ENCODE results near the gene ANKRD2. TPM values are rescaled to one million over a fixed set of nuclear protein-coding genes. Genes with fewer than 3 reads are reported as not detected.

The ANKRD2 gene
- total and polyA plus RNA-seq, 10 of the 15 experiments (the other 5 are each of a cell fraction or from before 2014, with no cell fraction given): 0.18 to 0.23 TPM; not detected in 8

GRCh38 chr10:97538411-97538810 is 34.2 kb upstream of the ANKRD2 start:
- no peak overlapping the region for H3K4me3 ChIP-seq

DNA sequence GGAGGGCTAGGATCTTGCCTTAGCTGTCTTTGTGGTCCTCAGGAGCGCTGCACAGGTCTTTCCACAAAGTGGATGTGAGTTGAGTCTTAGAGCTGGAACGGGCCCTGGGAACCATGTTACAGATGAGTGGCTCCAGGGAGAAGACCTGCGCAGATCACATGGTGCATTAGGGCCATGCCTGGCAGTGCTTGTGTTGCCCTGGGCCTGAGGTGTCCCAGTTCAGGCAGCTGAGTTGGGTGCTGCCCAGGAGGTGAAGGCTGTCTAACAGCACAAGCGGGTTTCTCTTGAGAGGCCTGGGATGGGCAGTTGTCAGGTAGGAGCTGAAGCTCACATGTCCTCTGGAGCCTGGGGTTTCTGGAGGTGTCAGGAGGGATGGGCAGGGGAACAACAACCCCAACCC is 33.7 kb upstream of the ANKRD2 start:
- no peaks in the 10 kb centered on the region; a peak in 1 of 4 replicates for H3K27me3 ChIP-seq (replicated peaks in 1 of 2; ENCODE audit: control insufficient read depth in 2 of 2, insufficient read depth in 2 of 2, low read length in 1 of 2)
- FAIRE-seq: no peak
- H3K27ac ChIP-seq (ENCODE audit: control insufficient read depth, insufficient read depth): no peak overlapping the region
- H4K20me1 ChIP-seq (ENCODE audit: control insufficient read depth, insufficient read depth): no peaks in the 10 kb centered on the region
- H3K4me3 ChIP-seq: no peak overlapping the region
- in situ Hi-C loops (cut with MboI) (no loop called here), intact Hi-C loops (cut with micrococcal nuclease; ENCODE audit: unreplicated experiment) (no loop called here)
- no peaks in the 10 kb centered on the region for H3K9me3 ChIP-seq (replicated peaks; ENCODE audit: control insufficient read depth, insufficient read depth, low read length)
- ChIA-PET SMC1A (ENCODE audit: uncharacterized antibody, unreplicated experiment) (interaction anchor here (1.7 kb wide), 1 partner anchor 17 kb away, joined by 5 read pairs; no protein-coding TSS in a partner anchor), RAD21 (ENCODE audit: unreplicated experiment) (no interaction called here), CTCF (interaction anchor here (1.6 to 2.7 kb wide), 2 partner anchors 14 to 33 kb away, joined by 3 to 18 read pairs; partner anchors contain the start of gene ANKRD2), POLR2A (no interaction called here)
- TF ChIP-seq SMAD1 (IDR thresholded peaks at IDR 0.05; ENCODE audit: low read depth, partially characterized antibody) (no peak), LARP7 (IDR thresholded peaks at IDR 0.05) (no peak), RCOR1 (conservative IDR thresholded peaks at IDR 0.05; ENCODE audit: low read depth, low read length) (no peak), STAT3 (IDR thresholded peaks at IDR 0.05; ENCODE audit: low read depth, low read length) (no peak), IRF4 (IDR thresholded peaks at IDR 0.05; ENCODE audit: low read depth, low read length) (no peak), ELK1 (IDR thresholded peaks at IDR 0.05; ENCODE audit: low read depth, low read length) (no peak), EZH2 (IDR thresholded peaks at IDR 0.05; ENCODE audit: borderline replicate concordance, control insufficient read depth, low read depth, low read length) (no peak), PML (IDR thresholded peaks at IDR 0.05; ENCODE audit: low read length) (no peak)
- no peak for DNase-seq (ENCODE audit: low read depth, low spot score)
- BruUV-seq (replicated peaks): no TSS peak
- H3K9ac ChIP-seq (ENCODE audit: control insufficient read depth, insufficient read depth, low read length): no peak overlapping the region
- H3K36me3 ChIP-seq (ENCODE audit: control insufficient read depth in 2 of 2, insufficient read depth in 2 of 2, low read length in 1 of 2): no peaks in the 10 kb centered on the region
- WGBS (ENCODE audit: insufficient coverage, insufficient replicate concordance, low lambda C conversion rate, missing lambda C conversion rate): 40% methylated on average over 4 of the region's 4 CpGs
- no peak for ATAC-seq
- no peaks in the 10 kb centered on the region for H3K4me1 ChIP-seq (ENCODE audit: control insufficient read depth, insufficient read depth, low read length)
- H3K79me2 ChIP-seq (ENCODE audit: control insufficient read depth, insufficient read depth, low read length): no peaks in the 10 kb centered on the region
- H3K4me2 ChIP-seq (ENCODE audit: control insufficient read depth, insufficient read depth): no peak overlapping the region
- H2AFZ ChIP-seq (ENCODE audit: control insufficient read depth, low read depth, low read length): no peak overlapping the region

More at GRCh38 chr10:97538411-97538810, 34.2 kb upstream of the ANKRD2 start:
- no TSS peak for BruUV-seq (replicated peaks)
- 45% methylated on average over 4 of the region's 4 CpGs for WGBS (ENCODE audit: insufficient coverage, insufficient replicate concordance, low lambda C conversion rate, missing lambda C conversion rate)
- ChIA-PET RAD21 (ENCODE audit: unreplicated experiment) (no interaction called here), POLR2A (no interaction called here), SMC1A (ENCODE audit: uncharacterized antibody, unreplicated experiment) (interaction anchor here (1.7 kb wide), 1 partner anchor 17 kb away, joined by 5 read pairs; no protein-coding TSS in a partner anchor), CTCF (interaction anchor here (1.6 to 2.7 kb wide), 2 partner anchors 15 to 34 kb away, joined by 3 to 18 read pairs; partner anchors contain the start of gene ANKRD2)
- Histone ChIP-seq H3K4me2 (ENCODE audit: control insufficient read depth, insufficient read depth) (no peak overlapping the region), H2AFZ (ENCODE audit: control insufficient read depth, low read depth, low read length) (no peak overlapping the region), H3K36me3 (ENCODE audit: control insufficient read depth in 2 of 2, insufficient read depth in 2 of 2, low read length in 1 of 2) (no peaks in the 10 kb centered on the region), H3K79me2 (ENCODE audit: control insufficient read depth, insufficient read depth, low read length) (no peaks in the 10 kb centered on the region), H3K27ac (ENCODE audit: control insufficient read depth, insufficient read depth) (no peak overlapping the region), H4K20me1 (ENCODE audit: control insufficient read depth, insufficient read depth) (no peaks in the 10 kb centered on the region), H3K9me3 (replicated peaks; ENCODE audit: control insufficient read depth, insufficient read depth, low read length) (no peaks in the 10 kb centered on the region), H3K9ac (ENCODE audit: control insufficient read depth, insufficient read depth, low read length) (no peak overlapping the region), H3K4me1 (ENCODE audit: control insufficient read depth, insufficient read depth, low read length) (no peaks in the 10 kb centered on the region), H3K27me3 (replicated peaks in 1 of 2; ENCODE audit: control insufficient read depth in 2 of 2, insufficient read depth in 2 of 2, low read length in 1 of 2) (no peaks in the 10 kb centered on the region; a peak in 1 of 4 replicates)
- in situ Hi-C loops (cut with MboI) (no loop called here), intact Hi-C loops (cut with micrococcal nuclease; ENCODE audit: unreplicated experiment) (no loop called here)
- no peak for TF ChIP-seq PAX5 (IDR thresholded peaks at IDR 0.05; ENCODE audit: borderline replicate concordance, low read depth, low read length)
- FAIRE-seq (no peak), ATAC-seq (no peak), DNase-seq (ENCODE audit: low read depth, low spot score) (no peak)

All from GM12878 (cell line).